A549 (cell line): ENCODE data around the gene C1orf105. TPM values are rescaled to one million over a fixed set of nuclear protein-coding genes. Genes with fewer than 3 reads are reported as not detected.

Source experiments
- ATAC-seq, 2 experiments: fragments of 200-7000 bp in 1 of 2; fragments of >200 bp in 1 of 2; cut with Nextera tagmentation in 1 of 2; cut with Tn5 transposase in 1 of 2; 3 replicates each; pipeline versions ENCODE4 v1.8.0 to v1.9.1; 2018 to 2020; ENCODE audit warnings: mild to moderate bottlenecking in 1 of 2, moderate library complexity in 1 of 2
- CTCF ChIA-PET: fragments of 300-600 bp; sonication (Branson Sonifier 250); formaldehyde crosslinking; extraction: SDS; loops from one replicate; lab custom pipeline; 2021; ENCODE audit warnings: antibody characterized with exemption, inconsistent platforms; lab: Yijun Ruan, JAX
- POLR2A ChIA-PET: fragments of 350-600 bp; formaldehyde crosslinking; extraction: SDS; loops from one replicate; lab custom pipeline; 2021; ENCODE audit warnings: antibody characterized with exemption, inconsistent platforms; lab: Yijun Ruan, JAX
- DNase-seq, 2 experiments: peaks; one replicate each; pipeline versions ENCODE4 v3.0.0 to v3.0.0-alpha.2; 2011 to 2016; ENCODE audit warnings: low read depth in 1 of 2, low spot score in 1 of 2
- FAIRE-seq: peaks from 2 replicates; lab custom pipeline; 2011; peaks lifted over from hg19 to GRCh38; lab: Jason Lieb, UNC
- H3K27ac ChIP-seq, 2 experiments: fragments of >200 bp; sonication (Bioruptor Twin); formaldehyde crosslinking; 3 replicates each; pipeline ENCODE4 v1.5.1; 2016 to 2017
- H3K4me1 ChIP-seq: fragments of >200 bp; sonication (Bioruptor Twin); formaldehyde crosslinking; 3 replicates; pipeline ENCODE4 v1.6.1; 2016
- H3K4me2 ChIP-seq: fragments of >200 bp; sonication (Bioruptor Twin); formaldehyde crosslinking; 3 replicates; pipeline ENCODE4 v1.6.1; 2016
- H3K4me3 ChIP-seq: fragments of >200 bp; sonication (Bioruptor Twin); formaldehyde crosslinking; 3 replicates; pipeline ENCODE4 v1.5.1; 2016
- H3K9me3 ChIP-seq: fragments of >200 bp; sonication (Bioruptor Twin); formaldehyde crosslinking; 3 replicates; pipeline ENCODE4 v1.6.1; 2016
- CBX2 ChIP-seq: fragments of 200-600 bp; sonication (generic); IDR thresholded peaks from 2 replicates; pipeline ENCODE4 v1.6.1; 2016; ENCODE audit warnings: low read depth, mild to moderate bottlenecking, borderline replicate concordance
- CBX8 ChIP-seq: fragments of 200-600 bp; sonication (generic); IDR thresholded peaks from 2 replicates; pipeline ENCODE4 v1.6.1; 2016
- CHD2 ChIP-seq: fragments of 150-350 bp; IDR thresholded peaks from 2 replicates; pipeline ENCODE4 v1.6.1; 2014; ENCODE audit warnings: low read length; ENCODE audit not compliant: partially characterized antibody
- EHF ChIP-seq: fragments of 250-450 bp; sonication (Bioruptor Pico); IDR thresholded peaks from 2 replicates; pipeline ENCODE4 v1.5.0; 2020; ENCODE audit warnings: mild to moderate bottlenecking
- ESRRA ChIP-seq: fragments of 150-350 bp; IDR thresholded peaks from 2 replicates; pipeline ENCODE4 v1.6.1; 2014; ENCODE audit warnings: mild to moderate bottlenecking, low read length, borderline replicate concordance
- FOSL2 ChIP-seq, 2 experiments: fragments of 450-650 bp in 1 of 2; fragments of >200 bp in 1 of 2; sonication (Bioruptor Twin) in 1 of 2; formaldehyde crosslinking; IDR thresholded peaks; 2 replicates each; pipeline versions ENCODE4 v1.5.0 to v1.6.1; 2016 to 2020; ENCODE audit warnings: mild to moderate bottlenecking in 1 of 2, moderate library complexity in 1 of 2
- FOXS1 ChIP-seq: fragments of 250-450 bp; sonication (Bioruptor Pico); IDR thresholded peaks from 2 replicates; pipeline ENCODE4 v1.5.0; 2020; ENCODE audit warnings: mild to moderate bottlenecking, moderate library complexity
- HOXB5 ChIP-seq: fragments of 250-450 bp; sonication (Bioruptor Pico); IDR thresholded peaks from 2 replicates; pipeline ENCODE4 v1.5.0; 2020; ENCODE audit warnings: mild to moderate bottlenecking, moderate library complexity
- JUN ChIP-seq, 2 experiments: fragments of >200 bp; sonication (Bioruptor Twin); formaldehyde crosslinking; IDR thresholded peaks; 2 replicates in 1 of 2; 3 replicates in 1 of 2; pipeline ENCODE4 v1.6.1; 2016 to 2017
- MAZ ChIP-seq: fragments of 150-350 bp; IDR thresholded peaks from 2 replicates; pipeline ENCODE4 v1.6.1; 2014; ENCODE audit warnings: antibody characterized with exemption, low read depth, low read length, borderline replicate concordance
- NR3C1 ChIP-seq: fragments of >200 bp; sonication (Bioruptor Twin); formaldehyde crosslinking; IDR thresholded peaks from 3 replicates; pipeline ENCODE4 v1.6.1; 2017
- PHF8 ChIP-seq: fragments of 200-600 bp; sonication (generic); IDR thresholded peaks from 2 replicates; pipeline ENCODE4 v1.6.1; 2016; ENCODE audit warnings: low read depth, mild to moderate bottlenecking, antibody characterized with exemption, moderate library complexity, borderline replicate concordance
- POLR2AphosphoS2 ChIP-seq: conservative IDR thresholded peaks from 2 replicates; pipeline ENCODE4 v1.6.1; 2012; ENCODE audit warnings: low read length, improper control_type of control experiment, inconsistent platforms
- RAD21 ChIP-seq, 2 experiments: fragments of >200 bp in 1 of 2; sonication (Bioruptor Twin) in 1 of 2; formaldehyde crosslinking in 1 of 2; IDR thresholded peaks in 1 of 2; conservative IDR thresholded peaks in 1 of 2; 2 replicates in 1 of 2; 3 replicates in 1 of 2; pipeline ENCODE4 v1.6.1; 2012 to 2018; ENCODE audit warnings: inconsistent platforms in 1 of 2
- RCOR1 ChIP-seq: fragments of 150-350 bp; IDR thresholded peaks from 2 replicates; pipeline ENCODE4 v1.6.1; 2014; ENCODE audit warnings: antibody characterized with exemption, low read length, low read depth
- RNF2 ChIP-seq: fragments of 200-600 bp; sonication (generic); IDR thresholded peaks from 2 replicates; pipeline ENCODE4 v1.6.1; 2016; ENCODE audit warnings: low read depth, mild to moderate bottlenecking, antibody characterized with exemption, moderate library complexity, borderline replicate concordance
- SMC3 ChIP-seq: fragments of >200 bp; sonication (Bioruptor Twin); formaldehyde crosslinking; IDR thresholded peaks from 3 replicates; pipeline ENCODE4 v1.6.1; 2018; ENCODE audit warnings: inconsistent platforms
- WGBS: methylation state at CpG from one replicate; pipeline ENCODE4 v1.1.6; 2017; ENCODE audit errors: missing lambda C conversion rate; 5-methylcytosine and 5-hydroxymethylcytosine counted together
- polyA plus RNA-seq, 4 experiments: library from polyadenylated mRNA; depleted of rRNA in 3 of 4; stranded (reverse); fragments of >200 nt; fragmentation: RNase III in 1 of 4; extraction: RNeasy Plus Mini Kit Qiagen cat#74134 plus additional on column Dnase treatment in 1 of 4; gene quantifications; 2 replicates in 3 of 4; 3 replicates in 1 of 4; pipeline ENCODE4 v1.2.3, GENCODE V29; 2011 to 2017
- TF ChIP-seq, protein P1 (sequence below): fragments of >200 bp; sonication (Bioruptor Twin); formaldehyde crosslinking; IDR thresholded peaks from 3 replicates; pipeline ENCODE4 v1.6.1; 2016
- TF ChIP-seq, protein P2 (sequence below): fragments of 250-450 bp; sonication (Bioruptor Pico); IDR thresholded peaks from 2 replicates; pipeline ENCODE4 v1.5.0; 2020; ENCODE audit warnings: low read depth, mild to moderate bottlenecking, moderate library complexity
- TF ChIP-seq, protein P3 (sequence below): fragments of 250-450 bp; sonication (Bioruptor Pico); IDR thresholded peaks from 2 replicates; pipeline ENCODE4 v1.5.0; 2021; ENCODE audit warnings: mild to moderate bottlenecking, moderate library complexity, borderline replicate concordance
- TF ChIP-seq, protein P4 (sequence below): fragments of 200-600 bp; sonication (generic); IDR thresholded peaks from 2 replicates; pipeline ENCODE4 v1.6.1; 2016; ENCODE audit warnings: antibody characterized with exemption, mild to moderate bottlenecking, moderate library complexity

The C1orf105 gene
- polyA plus RNA-seq, 2 of the 4 experiments (the other 2 are of a cell fraction) = 0.40 TPM; not detected in 1

DNA sequence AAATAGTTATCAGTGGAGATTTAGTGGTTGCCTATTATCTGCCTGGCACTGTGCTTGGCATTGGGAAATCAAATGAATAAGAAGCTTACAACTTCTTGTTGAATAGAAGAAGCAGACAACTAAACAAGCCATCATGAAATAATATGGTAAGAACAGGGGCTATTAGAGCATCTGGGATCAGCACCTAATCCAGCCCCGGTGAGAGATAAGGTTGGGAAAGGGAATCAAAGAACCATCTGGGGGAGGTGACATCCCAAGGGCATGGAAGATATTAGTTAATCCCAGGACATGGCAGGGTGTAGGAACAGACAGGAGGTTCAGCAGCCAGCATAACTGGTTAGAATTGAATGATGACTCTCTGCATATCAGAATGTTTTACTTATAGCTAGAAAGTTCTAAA, 76.2 kb downstream of the C1orf105 start (continued):
- TF ChIP-seq FOSL2 (IDR thresholded peaks at IDR 0.05) = no peak
- TF ChIP-seq FOSL2 (CRISPR knock-in tag; IDR thresholded peaks at IDR 0.05) = no peak
- no peak for TF ChIP-seq CHD2

DNA sequence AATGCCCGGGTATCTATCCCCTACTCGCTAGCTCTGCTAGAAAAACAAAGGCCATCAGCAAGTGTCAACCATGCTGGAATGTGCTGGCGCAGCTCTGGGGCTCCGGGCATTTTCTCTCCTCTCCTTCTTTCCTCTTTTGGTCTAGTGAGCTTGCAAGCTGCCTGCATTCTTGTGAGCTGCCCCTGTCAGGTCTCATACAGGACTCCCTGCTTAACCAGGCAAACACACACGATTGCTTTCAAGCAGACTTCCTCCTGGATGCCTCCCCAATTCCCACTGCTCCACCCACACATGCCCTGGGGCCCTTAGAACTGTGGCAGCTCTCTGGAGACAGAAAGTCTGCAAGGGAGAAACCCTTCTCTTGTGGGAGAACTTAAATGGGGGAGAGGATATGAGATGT, 76.7 kb downstream of the C1orf105 start:
- no peak overlapping the region for H3K4me2 ChIP-seq
- POLR2A ChIA-PET = no interaction called here

DNA sequence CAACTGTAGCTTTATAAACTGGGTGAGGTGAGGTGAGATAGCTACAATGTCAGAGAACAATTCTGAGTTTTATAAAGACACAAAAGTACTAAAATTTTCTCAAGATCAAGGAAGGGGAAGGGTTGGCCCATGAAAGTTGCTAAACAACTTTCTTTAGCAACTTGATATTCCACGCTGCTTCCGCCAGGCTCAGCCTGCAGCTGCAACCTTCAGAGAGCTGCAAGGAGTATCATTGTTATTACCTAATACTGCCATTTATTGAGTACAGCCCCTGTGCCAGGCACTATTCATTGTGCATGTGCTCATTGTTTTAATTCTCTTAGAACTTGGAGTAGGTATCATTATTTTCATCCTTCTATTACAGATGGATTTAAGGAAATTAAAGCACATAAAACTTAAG, 78.4 kb downstream of the C1orf105 start:
- no peak for FAIRE-seq
- Histone ChIP-seq H3K9me3 (no peaks in the 10 kb centered on the region), H3K4me1 (peaks cover 18% of the 10 kb centered on the region), H3K27ac (no peak overlapping the region)
- CTCF ChIA-PET = interaction anchor here (0.7 kb wide), 1 partner anchor 12 kb away, joined by 3 read pairs; no protein-coding TSS in a partner anchor
- WGBS = 98% methylated on average over 2 of the region's 2 CpGs
- POLR2A ChIA-PET = no interaction called here
- TF ChIP-seq RCOR1 = no peak
- no peak for TF ChIP-seq RNF2
- TF ChIP-seq PHF8 = no peak
- no peak for TF ChIP-seq HOXB5
- TF ChIP-seq SMC3 = no peak
- no peak for TF ChIP-seq CBX8
- TF ChIP-seq FOXS1 (CRISPR knock-in tag) = no peak
- TF ChIP-seq, protein P1, sequence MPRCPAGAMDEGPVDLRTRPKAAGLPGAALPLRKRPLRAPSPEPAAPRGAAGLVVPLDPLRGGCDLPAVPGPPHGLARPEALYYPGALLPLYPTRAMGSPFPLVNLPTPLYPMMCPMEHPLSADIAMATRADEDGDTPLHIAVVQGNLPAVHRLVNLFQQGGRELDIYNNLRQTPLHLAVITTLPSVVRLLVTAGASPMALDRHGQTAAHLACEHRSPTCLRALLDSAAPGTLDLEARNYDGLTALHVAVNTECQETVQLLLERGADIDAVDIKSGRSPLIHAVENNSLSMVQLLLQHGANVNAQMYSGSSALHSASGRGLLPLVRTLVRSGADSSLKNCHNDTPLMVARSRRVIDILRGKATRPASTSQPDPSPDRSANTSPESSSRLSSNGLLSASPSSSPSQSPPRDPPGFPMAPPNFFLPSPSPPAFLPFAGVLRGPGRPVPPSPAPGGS = no peak
- TF ChIP-seq, protein P2, sequence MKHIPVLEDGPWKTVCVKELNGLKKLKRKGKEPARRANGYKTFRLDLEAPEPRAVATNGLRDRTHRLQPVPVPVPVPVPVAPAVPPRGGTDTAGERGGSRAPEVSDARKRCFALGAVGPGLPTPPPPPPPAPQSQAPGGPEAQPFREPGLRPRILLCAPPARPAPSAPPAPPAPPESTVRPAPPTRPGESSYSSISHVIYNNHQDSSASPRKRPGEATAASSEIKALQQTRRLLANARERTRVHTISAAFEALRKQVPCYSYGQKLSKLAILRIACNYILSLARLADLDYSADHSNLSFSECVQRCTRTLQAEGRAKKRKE = no peak
- TF ChIP-seq NR3C1 = no peak
- TF ChIP-seq, all 56 proteins: peak for 0
- DNase-seq (no peak), ATAC-seq (no peak)
- H3K4me3 ChIP-seq = no peak overlapping the region
- H3K4me2 ChIP-seq = no peak overlapping the region

More for the DNA sequence above, 76.7 kb downstream of the C1orf105 start:
- Histone ChIP-seq H3K4me1 (peaks cover 18% of the 10 kb centered on the region), H3K27ac (peak overlapping the region in 1 of 2 experiments; percentile 34; a peak in 1 of 6 replicates), H3K9me3 (no peaks in the 10 kb centered on the region), H3K4me3 (no peak overlapping the region)
- TF ChIP-seq ESRRA = no peak
- no peak for TF ChIP-seq EHF (CRISPR knock-in tag)
- TF ChIP-seq, protein P3, sequence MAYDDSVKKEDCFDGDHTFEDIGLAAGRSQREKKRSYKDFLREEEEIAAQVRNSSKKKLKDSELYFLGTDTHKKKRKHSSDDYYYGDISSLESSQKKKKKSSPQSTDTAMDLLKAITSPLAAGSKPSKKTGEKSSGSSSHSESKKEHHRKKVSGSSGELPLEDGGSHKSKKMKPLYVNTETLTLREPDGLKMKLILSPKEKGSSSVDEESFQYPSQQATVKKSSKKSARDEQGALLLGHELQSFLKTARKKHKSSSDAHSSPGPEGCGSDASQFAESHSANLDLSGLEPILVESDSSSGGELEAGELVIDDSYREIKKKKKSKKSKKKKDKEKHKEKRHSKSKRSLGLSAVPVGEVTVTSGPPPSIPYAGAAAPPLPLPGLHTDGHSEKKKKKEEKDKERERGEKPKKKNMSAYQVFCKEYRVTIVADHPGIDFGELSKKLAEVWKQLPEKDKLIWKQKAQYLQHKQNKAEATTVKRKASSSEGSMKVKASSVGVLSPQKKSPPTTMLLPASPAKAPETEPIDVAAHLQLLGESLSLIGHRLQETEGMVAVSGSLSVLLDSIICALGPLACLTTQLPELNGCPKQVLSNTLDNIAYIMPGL (CRISPR knock-in tag) = no peak
- no peak for TF ChIP-seq RCOR1
- TF ChIP-seq JUN (IDR thresholded peaks at IDR 0.05) = no peak
- no peak for TF ChIP-seq RAD21 (conservative IDR thresholded peaks at IDR 0.05 in 1 of 2, IDR thresholded peaks at IDR 0.05 in 1 of 2)
- TF ChIP-seq, protein P1 = no peak
- no peak for TF ChIP-seq RNF2
- no peak for TF ChIP-seq CBX2
- TF ChIP-seq, protein P2 = no peak
- TF ChIP-seq, protein P4, sequence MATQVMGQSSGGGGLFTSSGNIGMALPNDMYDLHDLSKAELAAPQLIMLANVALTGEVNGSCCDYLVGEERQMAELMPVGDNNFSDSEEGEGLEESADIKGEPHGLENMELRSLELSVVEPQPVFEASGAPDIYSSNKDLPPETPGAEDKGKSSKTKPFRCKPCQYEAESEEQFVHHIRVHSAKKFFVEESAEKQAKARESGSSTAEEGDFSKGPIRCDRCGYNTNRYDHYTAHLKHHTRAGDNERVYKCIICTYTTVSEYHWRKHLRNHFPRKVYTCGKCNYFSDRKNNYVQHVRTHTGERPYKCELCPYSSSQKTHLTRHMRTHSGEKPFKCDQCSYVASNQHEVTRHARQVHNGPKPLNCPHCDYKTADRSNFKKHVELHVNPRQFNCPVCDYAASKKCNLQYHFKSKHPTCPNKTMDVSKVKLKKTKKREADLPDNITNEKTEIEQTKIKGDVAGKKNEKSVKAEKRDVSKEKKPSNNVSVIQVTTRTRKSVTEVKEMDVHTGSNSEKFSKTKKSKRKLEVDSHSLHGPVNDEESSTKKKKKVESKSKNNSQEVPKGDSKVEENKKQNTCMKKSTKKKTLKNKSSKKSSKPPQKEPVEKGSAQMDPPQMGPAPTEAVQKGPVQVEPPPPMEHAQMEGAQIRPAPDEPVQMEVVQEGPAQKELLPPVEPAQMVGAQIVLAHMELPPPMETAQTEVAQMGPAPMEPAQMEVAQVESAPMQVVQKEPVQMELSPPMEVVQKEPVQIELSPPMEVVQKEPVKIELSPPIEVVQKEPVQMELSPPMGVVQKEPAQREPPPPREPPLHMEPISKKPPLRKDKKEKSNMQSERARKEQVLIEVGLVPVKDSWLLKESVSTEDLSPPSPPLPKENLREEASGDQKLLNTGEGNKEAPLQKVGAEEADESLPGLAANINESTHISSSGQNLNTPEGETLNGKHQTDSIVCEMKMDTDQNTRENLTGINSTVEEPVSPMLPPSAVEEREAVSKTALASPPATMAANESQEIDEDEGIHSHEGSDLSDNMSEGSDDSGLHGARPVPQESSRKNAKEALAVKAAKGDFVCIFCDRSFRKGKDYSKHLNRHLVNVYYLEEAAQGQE = no peak
- TF ChIP-seq MAZ = no peak
- no peak for TF ChIP-seq POLR2AphosphoS2
- DNase-seq (peak; percentile 3 to 4), FAIRE-seq (no peak), ATAC-seq (peak in 1 of 2 experiments; percentile 42; a peak in 2 of 6 replicates)
- CTCF ChIA-PET = interaction anchor here (1.0 to 2.0 kb wide), 2 partner anchors 10 to 223 kb away, joined by 4 to 5 read pairs; no protein-coding TSS in a partner anchor
- WGBS = 55% methylated on average over 5 of the region's 5 CpGs
